ENCODE measurements around the gene USP32.

Gene USP32

DNA sequence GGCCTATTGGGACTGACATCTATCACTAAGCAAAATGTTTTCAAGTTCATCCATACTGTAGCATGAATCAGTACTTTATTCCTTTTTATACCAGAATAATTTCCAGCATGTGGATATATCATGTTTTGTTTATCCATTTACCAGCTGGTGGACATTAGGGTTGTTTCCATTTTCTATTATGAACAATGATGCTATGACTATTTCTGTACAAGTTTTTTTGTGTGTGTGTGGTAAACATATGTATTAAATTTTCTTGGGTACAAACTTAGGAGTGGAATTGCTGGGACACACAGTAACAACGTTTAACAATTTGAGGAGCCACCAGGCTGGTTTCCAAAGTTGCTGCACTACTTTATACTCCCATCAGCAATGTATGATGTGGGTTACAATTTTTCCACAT lies 91.0 kb downstream of the USP32 start:
- no peaks in the 10 kb centered on the region for H4K20me1 ChIP-seq (ENCODE audit: low read depth, low read length)
- H3K4me2 ChIP-seq (ENCODE audit: low read depth, low read length, poor library complexity, severe bottlenecking): no peak overlapping the region
- no peak overlapping the region for H3K27ac ChIP-seq (ENCODE audit: low read depth, low read length)
- no peaks in the 10 kb centered on the region for H3K9me2 ChIP-seq (replicated peaks; ENCODE audit: insufficient read depth, low read length)
- TF ChIP-seq EZH2phosphoT487 (conservative IDR thresholded peaks at IDR 0.05; ENCODE audit: low read length): no peak
- H3F3A ChIP-seq (ENCODE audit: insufficient read depth): no peaks in the 10 kb centered on the region
- no peak overlapping the region for H2AFZ ChIP-seq (ENCODE audit: low read depth, low read length, severe bottlenecking)
- H3K36me3 ChIP-seq (ENCODE audit: low read length): no peaks in the 10 kb centered on the region
- H3K9me3 ChIP-seq (ENCODE audit: insufficient read depth, low read length): no peaks in the 10 kb centered on the region
- no peak overlapping the region for H3K4me3 ChIP-seq (ENCODE audit: insufficient read depth, low read length, poor library complexity, severe bottlenecking)
- H3K79me2 ChIP-seq (ENCODE audit: insufficient read depth, low read length): peaks cover 12% of the 10 kb centered on the region; the same call in 1 of the 2 replicates
- H3K9ac ChIP-seq (ENCODE audit: low read length): no peak overlapping the region
- H3K27me3 ChIP-seq (ENCODE audit: low read length): no peaks in the 10 kb centered on the region

- no peaks in the 10 kb centered on the region for H3F3A ChIP-seq (ENCODE audit: insufficient read depth)
- H3K4me3 ChIP-seq (ENCODE audit: insufficient read depth, low read length, poor library complexity, severe bottlenecking): no peak overlapping the region
- no peak overlapping the region for H3K4me2 ChIP-seq (ENCODE audit: low read depth, low read length, poor library complexity, severe bottlenecking)
- H3K9ac ChIP-seq (ENCODE audit: low read length): no peak overlapping the region
- no peaks in the 10 kb centered on the region for H3K9me3 ChIP-seq (ENCODE audit: insufficient read depth, low read length)
- H2AFZ ChIP-seq (ENCODE audit: low read depth, low read length, severe bottlenecking): no peak overlapping the region
- H4K20me1 ChIP-seq (ENCODE audit: low read depth, low read length): no peaks in the 10 kb centered on the region
- H3K79me2 ChIP-seq (ENCODE audit: insufficient read depth, low read length): peaks cover 12% of the 10 kb centered on the region; the same call in 1 of the 2 replicates
- no peak for TF ChIP-seq CTCF (IDR thresholded peaks at IDR 0.05; ENCODE audit: insufficient read depth, low read length, poor library complexity, severe bottlenecking)
- no peak for TF ChIP-seq EZH2phosphoT487 (conservative IDR thresholded peaks at IDR 0.05; ENCODE audit: low read length)
- H3K36me3 ChIP-seq (ENCODE audit: low read length): no peaks in the 10 kb centered on the region
- no peak overlapping the region for H3K27ac ChIP-seq (ENCODE audit: low read depth, low read length)
- no peaks in the 10 kb centered on the region for H3K9me2 ChIP-seq (replicated peaks; ENCODE audit: insufficient read depth, low read length)
- no peaks in the 10 kb centered on the region for H3K27me3 ChIP-seq (ENCODE audit: low read length)
Observed at GRCh38 chr17:60300011-60300410, 91.9 kb downstream of the USP32 start.

- Histone ChIP-seq H3K27ac (ENCODE audit: low read depth, low read length) (no peak overlapping the region), H3K9ac (ENCODE audit: low read length) (no peak overlapping the region), H3F3A (ENCODE audit: insufficient read depth) (no peaks in the 10 kb centered on the region), H3K4me3 (ENCODE audit: insufficient read depth, low read length, poor library complexity, severe bottlenecking) (no peak overlapping the region), H2AFZ (ENCODE audit: low read depth, low read length, severe bottlenecking) (no peak overlapping the region), H4K20me1 (ENCODE audit: low read depth, low read length) (no peaks in the 10 kb centered on the region), H3K36me3 (ENCODE audit: low read length) (no peaks in the 10 kb centered on the region), H3K4me2 (ENCODE audit: low read depth, low read length, poor library complexity, severe bottlenecking) (no peak overlapping the region), H3K9me2 (replicated peaks; ENCODE audit: insufficient read depth, low read length) (no peaks in the 10 kb centered on the region), H3K9me3 (ENCODE audit: insufficient read depth, low read length) (no peaks in the 10 kb centered on the region), H3K79me2 (ENCODE audit: insufficient read depth, low read length) (peaks cover 6% of the 10 kb centered on the region; the same call in 1 of the 2 replicates), H3K27me3 (ENCODE audit: low read length) (no peaks in the 10 kb centered on the region)
- TF ChIP-seq EZH2phosphoT487 (conservative IDR thresholded peaks at IDR 0.05; ENCODE audit: low read length) (no peak), CTCF (IDR thresholded peaks at IDR 0.05; ENCODE audit: insufficient read depth, low read length, poor library complexity, severe bottlenecking) (no peak)
Observed at GRCh38 chr17:60297760-60298401, 94.1 kb downstream of the USP32 start.

DNA sequence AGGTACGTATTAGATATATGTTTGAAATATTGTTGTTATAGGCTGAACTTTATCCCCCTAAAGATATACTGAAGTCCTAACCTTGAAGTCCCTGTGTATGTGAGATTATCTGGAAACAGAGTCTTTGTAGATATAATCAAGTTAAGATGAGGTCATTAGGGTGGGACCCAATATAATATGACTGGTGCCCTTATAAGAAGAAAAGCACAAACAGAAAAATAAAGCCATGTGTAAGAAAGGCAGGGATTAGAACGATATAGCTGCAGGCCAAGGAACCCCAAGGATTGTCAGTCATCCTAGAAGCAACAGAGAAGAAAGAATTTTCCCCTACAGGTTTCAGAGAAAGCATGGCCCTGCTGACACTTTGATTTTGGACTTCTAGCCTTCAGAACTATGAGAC lies 95.8 kb downstream of the USP32 start:
- Histone ChIP-seq H3K79me2 (ENCODE audit: insufficient read depth, low read length) (no peaks in the 10 kb centered on the region), H3K27ac (ENCODE audit: low read depth, low read length) (no peak overlapping the region)
- TF ChIP-seq CTCF (IDR thresholded peaks at IDR 0.05; ENCODE audit: insufficient read depth, low read length, poor library complexity, severe bottlenecking) (no peak), EZH2phosphoT487 (conservative IDR thresholded peaks at IDR 0.05; ENCODE audit: low read length) (no peak)

More for the DNA sequence above, 95.8 kb downstream of the USP32 start:
- Histone ChIP-seq H3K4me3 (ENCODE audit: insufficient read depth, low read length, poor library complexity, severe bottlenecking) (no peak overlapping the region), H3F3A (ENCODE audit: insufficient read depth) (no peaks in the 10 kb centered on the region), H3K27me3 (ENCODE audit: low read length) (no peaks in the 10 kb centered on the region), H3K36me3 (ENCODE audit: low read length) (no peaks in the 10 kb centered on the region), H3K9me3 (ENCODE audit: insufficient read depth, low read length) (no peaks in the 10 kb centered on the region), H3K9me2 (replicated peaks; ENCODE audit: insufficient read depth, low read length) (no peaks in the 10 kb centered on the region), H3K4me2 (ENCODE audit: low read depth, low read length, poor library complexity, severe bottlenecking) (no peak overlapping the region), H4K20me1 (ENCODE audit: low read depth, low read length) (no peaks in the 10 kb centered on the region), H2AFZ (ENCODE audit: low read depth, low read length, severe bottlenecking) (no peak overlapping the region), H3K9ac (ENCODE audit: low read length) (no peak overlapping the region)

All from SU-DHL-6 (cell line).